Vein endothelial cell (primary cell): ENCODE data around the gene COL20A1. TPM values are rescaled to one million over a fixed set of nuclear protein-coding genes. Genes with fewer than 3 reads are reported as not detected.

Experiments
- small RNA-seq: library from RNA; depleted of rRNA; stranded (forward); fragments of <200 nt; gene quantifications from one replicate; pipeline ENCODE3, GENCODE V24; 2012
- total RNA-seq: library from RNA; depleted of rRNA; stranded (reverse); fragments of >200 nt; gene quantifications from 2 replicates; pipeline ENCODE4 v1.2.3, GENCODE V29; 2012

The COL20A1 gene
- total RNA-seq, result not detected in 2 replicates

GRCh38 chr20:63292904-63293303 lies at the start of gene COL20A1:
TSS of gene COL20A1 (plus strand) at chr20:63293186. CDS start at chr20:63295108, 1,922 bp downstream.

GRCh38 chr20:63254232-63254605 lies 38.8 kb upstream of the COL20A1 start, which contains the start of gene NKAIN4:
TSS of gene NKAIN4 (minus strand) at chr20:63254463. CDS start at chr20:63254450, 13 bp downstream.

GRCh38 chr20:63272105-63273058 lies 20.6 kb upstream of the COL20A1 start, which contains the start of gene ARFGAP1:
TSS of gene ARFGAP1 (plus strand) at chr20:63272813. CDS start at chr20:63275581, 2,768 bp downstream.

GRCh38 chr20:63360850-63361518 lies 68.0 kb downstream of the COL20A1 start, which contains the start of gene CHRNA4:
TSS of gene CHRNA4 (minus strand) at chr20:63361349. CDS start at chr20:63361165, 184 bp downstream.

Small RNA genes lying within 50 kb of the gene (small RNA-seq; reads per million reads assigned to genes)
- gene MIR4326, result not detected
- 0.08 reads per million for gene RNU6-994P

Other genes starting within 250 kb of the COL20A1 start
- gene YTHDF1, start 77.1 kb upstream of the COL20A1 start, total RNA-seq, result 36.4 and 40.8 TPM in 2 replicates
- not detected in 2 replicates for gene BIRC7, start 57.3 kb upstream of the COL20A1 start, total RNA-seq
- not detected in 2 replicates for gene NKAIN4, start 38.7 kb upstream of the COL20A1 start, total RNA-seq
- gene ARFGAP1, start 20.4 kb upstream of the COL20A1 start, total RNA-seq, result 61.8 and 68.6 TPM in 2 replicates
- not detected in 2 replicates for gene CHRNA4, start 68.2 kb downstream of the COL20A1 start, total RNA-seq
- not detected in 2 replicates for gene KCNQ2, start 179.5 kb downstream of the COL20A1 start, total RNA-seq
- 0.67 and 5.6 TPM in 2 replicates for gene EEF1A2, start 205.9 kb downstream of the COL20A1 start, total RNA-seq
- 68.5 and 108 TPM in 2 replicates for gene PPDPF, start 227.6 kb downstream of the COL20A1 start, total RNA-seq
- not detected in 2 replicates for gene PTK6, start 244.2 kb downstream of the COL20A1 start, total RNA-seq